GM12873 (cell line): ENCODE results near the gene PIEZO1.

Source experiments
- TF ChIP-seq, protein P1 (sequence below): IDR thresholded peaks from 2 replicates; pipeline ENCODE4 v1.5.1; 2012; ENCODE audit warnings: low read depth, mild to moderate bottlenecking, moderate library complexity, low read length, control low read depth; ENCODE audit not compliant: insufficient read depth; ENCODE audit errors: missing control alignments

PIEZO1 gene

DNA sequence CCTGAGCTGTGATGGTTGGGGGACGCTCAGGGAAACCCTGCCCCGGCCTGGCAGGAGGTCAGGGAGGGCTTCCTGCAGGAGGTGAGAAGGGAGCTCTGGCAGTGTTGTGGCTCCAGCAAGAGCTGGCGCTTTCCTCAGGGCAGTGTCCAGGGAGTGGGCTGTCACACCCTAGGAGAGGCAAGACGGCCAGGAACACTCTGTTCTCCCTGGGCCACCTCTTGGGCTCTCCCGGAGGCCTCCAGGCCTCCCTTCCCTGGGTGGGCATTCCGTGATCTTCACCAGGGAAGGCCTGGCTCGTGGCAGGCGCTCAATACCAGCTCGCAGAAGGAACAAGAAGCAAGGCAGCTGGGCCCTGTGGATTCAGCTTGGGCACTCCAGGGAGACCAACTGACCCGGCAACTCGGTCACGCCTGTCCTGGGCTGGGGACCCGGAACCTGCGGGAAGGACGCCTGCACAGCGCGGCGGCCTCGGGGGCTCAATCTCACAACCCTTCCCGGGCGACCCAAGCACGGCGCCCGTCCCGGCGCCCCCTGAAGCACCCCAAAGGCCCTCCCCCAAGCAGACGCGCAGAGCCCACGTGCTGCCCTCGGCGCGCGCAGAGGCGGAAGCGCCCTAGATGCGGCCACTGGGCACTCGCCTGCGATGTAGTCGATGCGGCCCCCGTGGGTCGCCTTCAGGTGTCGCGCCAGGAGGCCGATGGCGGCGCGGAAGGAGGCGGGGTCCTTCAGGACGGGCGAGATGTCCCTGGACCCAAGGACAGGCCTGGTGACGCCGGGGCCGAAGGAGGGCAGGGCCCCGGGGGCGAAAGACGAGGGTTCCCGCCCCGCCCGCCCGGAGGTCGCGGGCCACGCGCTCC, 26.1 kb upstream of the PIEZO1 start:
- TF ChIP-seq, protein P1, sequence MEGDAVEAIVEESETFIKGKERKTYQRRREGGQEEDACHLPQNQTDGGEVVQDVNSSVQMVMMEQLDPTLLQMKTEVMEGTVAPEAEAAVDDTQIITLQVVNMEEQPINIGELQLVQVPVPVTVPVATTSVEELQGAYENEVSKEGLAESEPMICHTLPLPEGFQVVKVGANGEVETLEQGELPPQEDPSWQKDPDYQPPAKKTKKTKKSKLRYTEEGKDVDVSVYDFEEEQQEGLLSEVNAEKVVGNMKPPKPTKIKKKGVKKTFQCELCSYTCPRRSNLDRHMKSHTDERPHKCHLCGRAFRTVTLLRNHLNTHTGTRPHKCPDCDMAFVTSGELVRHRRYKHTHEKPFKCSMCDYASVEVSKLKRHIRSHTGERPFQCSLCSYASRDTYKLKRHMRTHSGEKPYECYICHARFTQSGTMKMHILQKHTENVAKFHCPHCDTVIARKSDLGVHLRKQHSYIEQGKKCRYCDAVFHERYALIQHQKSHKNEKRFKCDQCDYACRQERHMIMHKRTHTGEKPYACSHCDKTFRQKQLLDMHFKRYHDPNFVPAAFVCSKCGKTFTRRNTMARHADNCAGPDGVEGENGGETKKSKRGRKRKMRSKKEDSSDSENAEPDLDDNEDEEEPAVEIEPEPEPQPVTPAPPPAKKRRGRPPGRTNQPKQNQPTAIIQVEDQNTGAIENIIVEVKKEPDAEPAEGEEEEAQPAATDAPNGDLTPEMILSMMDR = no peak

DNA sequence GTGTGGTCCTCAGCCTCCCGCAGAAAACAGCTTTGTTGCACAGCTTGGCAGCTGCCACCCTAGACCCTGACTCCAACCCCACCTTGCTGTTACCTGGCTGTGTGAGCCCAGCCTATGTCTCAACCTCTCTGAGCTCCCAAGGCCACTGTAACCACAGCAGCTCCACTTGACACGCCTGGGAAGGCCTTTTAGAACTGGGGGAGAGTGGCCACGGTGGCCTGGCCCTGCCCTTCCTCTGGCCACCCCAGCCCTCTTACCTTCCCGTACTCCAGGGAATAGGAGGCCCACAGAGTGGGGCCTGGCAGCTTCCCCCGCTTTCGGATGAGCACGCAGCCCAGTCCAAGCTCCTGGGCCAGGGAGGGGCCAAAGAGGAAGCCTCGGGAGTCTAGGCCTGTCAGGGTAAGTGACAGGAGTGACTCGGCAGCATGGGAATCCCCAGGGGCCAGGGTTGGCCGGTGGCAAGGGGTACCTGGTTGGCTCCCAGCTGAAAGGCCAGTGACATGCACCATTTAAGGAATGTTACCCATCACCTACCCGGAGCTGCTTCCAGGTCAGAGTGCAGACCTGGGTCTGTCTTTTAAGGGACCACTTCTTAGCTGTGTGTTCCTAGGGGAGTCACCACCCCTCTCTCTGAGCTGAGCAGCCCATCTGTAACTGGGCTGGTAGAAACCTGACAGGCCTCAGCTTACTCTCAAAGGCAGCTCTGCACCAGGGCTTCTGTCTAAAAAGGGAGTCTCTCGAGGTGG, 25.3 kb upstream of the PIEZO1 start:
- TF ChIP-seq, protein P1 = no peak

DNA sequence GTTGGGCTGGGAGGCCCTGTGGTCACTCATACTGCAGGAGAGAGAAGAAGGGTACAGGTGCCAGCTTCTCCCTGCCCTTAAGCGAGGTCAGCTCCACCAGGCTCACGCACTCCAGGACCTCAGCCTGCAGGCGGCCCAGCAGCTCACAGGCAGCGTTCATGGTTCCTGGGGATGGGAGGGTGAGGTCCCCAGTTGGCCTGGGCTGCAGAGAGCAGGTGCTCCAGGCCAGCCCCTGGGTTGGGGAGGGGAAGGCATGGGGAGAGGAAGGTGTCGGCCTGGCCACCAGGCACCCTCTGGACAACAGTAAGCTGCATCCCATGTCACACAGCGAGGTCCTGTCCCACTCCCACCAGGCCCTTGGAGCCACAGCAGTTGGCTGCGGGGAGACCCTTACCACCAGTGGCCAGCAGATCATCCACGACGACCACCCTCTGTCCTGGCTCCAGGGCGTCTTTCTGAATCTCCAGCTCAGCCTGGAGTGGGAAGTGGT, 24.7 kb upstream of the PIEZO1 start:
- TF ChIP-seq, protein P1 = no peak

DNA sequence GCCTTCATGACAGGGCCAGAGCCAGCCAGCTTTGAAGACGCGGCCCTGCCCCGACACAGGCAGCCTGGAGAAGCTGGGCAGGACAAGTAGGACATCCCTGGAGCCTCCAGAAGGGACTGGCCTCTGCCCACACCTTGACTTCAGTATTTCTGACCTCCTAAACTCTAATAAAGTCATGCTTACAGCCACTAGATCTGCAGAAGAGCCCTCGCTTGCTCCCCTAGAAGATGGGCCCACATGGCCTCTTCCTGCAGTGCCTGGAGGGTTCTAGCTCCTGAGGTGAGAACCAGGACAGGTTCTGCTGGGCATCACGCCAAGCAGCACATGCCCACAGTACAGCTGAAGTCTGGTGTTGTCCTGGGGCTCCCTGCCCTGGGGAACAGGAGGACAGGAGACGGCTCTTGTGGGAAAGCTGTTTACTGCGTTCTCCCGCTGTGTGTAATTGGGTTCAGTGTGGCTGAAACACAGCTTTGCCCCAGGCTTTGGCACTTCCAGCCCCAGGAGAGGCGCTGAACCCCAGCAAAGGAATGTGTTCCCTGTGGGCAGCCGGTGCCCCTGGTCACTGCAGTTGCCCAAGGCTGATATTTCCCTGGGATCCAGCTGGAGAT, 24.2 kb upstream of the PIEZO1 start:
- TF ChIP-seq, protein P1 = no peak

DNA sequence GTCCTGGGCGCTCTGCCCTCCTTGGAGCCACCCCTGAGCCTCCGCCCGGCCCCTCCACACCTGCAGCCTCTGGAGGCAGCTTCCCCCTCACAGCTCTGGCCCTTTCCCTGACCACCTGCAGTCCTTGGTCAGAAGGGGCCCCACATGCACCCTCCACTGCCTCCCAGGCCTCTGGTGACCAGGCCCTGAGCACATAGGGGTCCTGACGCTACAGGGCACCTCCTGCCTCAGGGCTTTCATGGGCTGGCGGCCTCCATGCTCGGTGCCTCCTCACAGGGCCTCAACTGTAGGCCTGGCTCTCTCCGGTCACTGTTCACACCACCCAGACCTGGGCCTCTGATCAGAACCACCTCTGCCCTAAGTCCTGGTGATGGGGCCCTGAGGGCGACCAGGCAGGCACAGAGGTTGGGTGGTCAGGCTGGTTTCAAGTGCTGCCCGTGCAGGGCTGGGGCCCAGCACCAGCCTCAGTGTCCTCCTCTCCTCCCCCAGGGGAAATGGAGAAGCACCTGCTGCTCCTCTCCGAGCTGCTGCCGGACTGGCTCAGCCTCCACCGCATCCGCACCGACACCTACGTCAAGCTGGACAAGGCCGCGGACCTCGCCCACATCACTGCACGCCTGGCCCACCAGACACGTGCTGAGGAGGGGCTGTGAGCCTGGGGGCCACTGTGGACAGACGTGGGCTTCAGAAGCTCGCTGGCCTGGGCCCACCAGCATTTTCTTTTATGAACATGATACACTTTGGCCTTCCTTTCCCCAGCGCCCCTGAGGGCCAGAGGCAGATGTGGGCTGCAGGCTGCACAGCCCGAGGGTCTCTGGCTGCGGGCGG, 22.8 kb upstream of the PIEZO1 start:
- TF ChIP-seq, protein P1 = no peak

DNA sequence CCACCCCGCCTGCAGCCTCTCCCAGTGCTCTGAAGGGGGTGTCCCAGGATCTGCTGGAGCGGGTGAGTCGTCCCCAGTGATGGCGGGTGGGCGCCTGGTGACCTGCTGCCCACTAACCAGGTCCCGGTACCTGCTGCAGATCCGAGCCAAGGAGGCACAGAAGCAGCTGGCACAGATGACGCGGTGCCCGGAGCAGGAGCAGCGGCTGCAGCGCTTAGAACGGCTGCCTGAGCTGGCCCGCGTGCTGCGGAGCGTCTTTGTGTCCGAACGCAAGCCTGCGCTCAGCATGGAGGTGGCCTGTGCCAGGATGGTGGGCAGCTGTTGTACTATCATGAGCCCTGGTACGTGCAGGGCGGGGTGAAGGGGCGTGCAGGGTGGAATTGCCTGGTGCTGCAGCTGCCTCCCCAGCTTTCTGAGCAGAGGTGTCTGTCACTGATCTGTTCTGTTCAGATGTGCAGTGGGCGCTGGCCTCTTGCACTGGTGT, 22.2 kb upstream of the PIEZO1 start:
- TF ChIP-seq, protein P1 = no peak
